HG03064 (cell line): ENCODE measurements around the gene UQCR11.

Source experiments
- ATAC-seq: cut with Tn5 transposase; IDR thresholded peaks from one replicate; pipeline ENCODE4 v1.9.1; 2021; ENCODE audit warnings: low read depth; ENCODE audit not compliant: unreplicated experiment

Gene UQCR11

GRCh38 chr19:1636325-1637236, 31.3 kb upstream of the UQCR11 start:
- no peak for ATAC-seq

- no peak for ATAC-seq
Observed at GRCh38 chr19:1634938-1635243, 29.6 kb upstream of the UQCR11 start.

GRCh38 chr19:1634242-1634937, 29.1 kb upstream of the UQCR11 start:
- ATAC-seq: no peak

GRCh38 chr19:1633269-1633826, 28.1 kb upstream of the UQCR11 start:
- ATAC-seq: no peak

- ATAC-seq: no peak
Observed at GRCh38 chr19:1632462-1633268, 27.4 kb upstream of the UQCR11 start.

- ATAC-seq: no peak
Observed at GRCh38 chr19:1631557-1632100, 26.4 kb upstream of the UQCR11 start.

- ATAC-seq: no peak
Observed at GRCh38 chr19:1630811-1631210, 25.5 kb upstream of the UQCR11 start.

- ATAC-seq: no peak
Observed at GRCh38 chr19:1630012-1630411, 24.8 kb upstream of the UQCR11 start.

GRCh38 chr19:1629256-1629808, 24.1 kb upstream of the UQCR11 start:
- ATAC-seq: no peak

GRCh38 chr19:1627194-1627593, 21.9 kb upstream of the UQCR11 start:
- ATAC-seq: no peak

GRCh38 chr19:1626417-1627010, 21.3 kb upstream of the UQCR11 start:
- ATAC-seq: no peak

- no peak for ATAC-seq
Observed at GRCh38 chr19:1624458-1624857, 19.2 kb upstream of the UQCR11 start.

- ATAC-seq: no peak
Observed at GRCh38 chr19:1622541-1622940, 17.3 kb upstream of the UQCR11 start.

- no peak for ATAC-seq
Observed at GRCh38 chr19:1622007-1622406, 16.7 kb upstream of the UQCR11 start.

- no peak for ATAC-seq
Observed at GRCh38 chr19:1621574-1621973, 16.3 kb upstream of the UQCR11 start.

- ATAC-seq: no peak
Observed at GRCh38 chr19:1621021-1621420, 15.8 kb upstream of the UQCR11 start.

GRCh38 chr19:1620502-1620901, 15.2 kb upstream of the UQCR11 start:
- no peak for ATAC-seq

- ATAC-seq: no peak
Observed at GRCh38 chr19:1619703-1620102, 14.4 kb upstream of the UQCR11 start.

- no peak for ATAC-seq
Observed at GRCh38 chr19:1619094-1619439, 13.8 kb upstream of the UQCR11 start.
